ENCODE data around the gene STK17A. TPM values are rescaled to one million over a fixed set of nuclear protein-coding genes. Genes with fewer than 3 reads are reported as not detected.

Gene STK17A
- total RNA-seq, 1 experiment from 2014 or later, result 21.3 TPM

DNA sequence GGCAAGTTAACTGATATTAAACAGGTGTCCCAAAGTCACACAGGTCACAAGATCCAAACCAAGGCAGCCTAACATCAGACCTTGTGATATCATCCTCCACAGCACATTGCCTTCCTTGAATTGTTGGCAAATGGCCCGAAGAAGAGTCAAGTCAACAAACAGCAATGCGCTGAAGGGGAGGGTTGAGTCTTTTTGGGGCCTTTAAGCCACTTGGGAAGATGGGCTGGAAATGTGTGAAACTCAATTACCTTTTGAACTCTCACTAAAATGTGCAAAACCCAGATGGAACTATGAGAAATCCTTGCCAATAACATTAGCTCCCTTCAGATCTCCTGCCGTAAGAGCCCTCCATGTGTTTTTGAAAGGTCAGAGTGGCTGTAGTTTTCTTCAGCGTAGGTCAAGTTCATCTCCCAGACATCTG, 47.9 kb upstream of the STK17A start:
- Histone ChIP-seq H3K4me3 (ENCODE audit: low read depth in 2 of 2, low read length in 2 of 2) (no peak overlapping the region), H3K27ac (ENCODE audit: low read length) (no peak overlapping the region), H3K27me3 (ENCODE audit: control insufficient read depth, insufficient read depth, low read length) (peaks cover 14% of the 10 kb centered on the region), H3K36me3 (ENCODE audit: control insufficient read depth, insufficient read depth, low read length) (no peaks in the 10 kb centered on the region), H3K4me1 (ENCODE audit: control insufficient read depth, insufficient read depth, low read length) (no peaks in the 10 kb centered on the region), H3K9me3 (ENCODE audit: control insufficient read depth, insufficient read depth, low read depth, low read length) (no peaks in the 10 kb centered on the region)
- BruUV-seq (replicated peaks), result no TSS peak
- DNase-seq (ENCODE audit: low read depth, low spot score), result no peak
- in situ Hi-C loops (cut with HindIII; ENCODE audit: low pct_unique_long_range_greater_than_20kb, low sequenced_read_pairs), result no loop called here
- intact Hi-C loops (cut with micrococcal nuclease; ENCODE audit: unreplicated experiment), result no loop called here
- ChIA-PET CTCF (no interaction called here), POLR2A (no interaction called here)
- no peak for TF ChIP-seq SIN3A (IDR thresholded peaks at IDR 0.05; ENCODE audit: borderline replicate concordance, insufficient read depth, low read depth, low read length)
- TF ChIP-seq CTCF (IDR thresholded peaks at IDR 0.05), result no peak
- TF ChIP-seq REST (IDR thresholded peaks at IDR 0.05; ENCODE audit: insufficient read depth in 1 of 2, low read depth in 2 of 2, low read length in 1 of 2), result no peak
- TF ChIP-seq POLR2AphosphoS5 (IDR thresholded peaks at IDR 0.05; ENCODE audit: low read depth, low read length), result no peak
- TF ChIP-seq TCF7L2 (IDR thresholded peaks at IDR 0.05; ENCODE audit: low read depth, low read length), result no peak
- ATAC-seq, result no peak

- no peak for ATAC-seq
Measured at GRCh38 chr7:43535810-43536585, 46.9 kb upstream of the STK17A start.

More at GRCh38 chr7:43535810-43536585, 46.9 kb upstream of the STK17A start:
- Histone ChIP-seq H3K27me3 (ENCODE audit: control insufficient read depth, insufficient read depth, low read length) (peaks cover 10% of the 10 kb centered on the region), H3K4me3 (ENCODE audit: low read depth in 2 of 2, low read length in 2 of 2) (no peak overlapping the region), H3K4me1 (ENCODE audit: control insufficient read depth, insufficient read depth, low read length) (no peaks in the 10 kb centered on the region), H3K36me3 (ENCODE audit: control insufficient read depth, insufficient read depth, low read length) (no peaks in the 10 kb centered on the region), H3K9me3 (ENCODE audit: control insufficient read depth, insufficient read depth, low read depth, low read length) (no peaks in the 10 kb centered on the region), H3K27ac (ENCODE audit: low read length) (no peak overlapping the region)
- POLR2A ChIA-PET, result no interaction called here
- intact Hi-C loops (cut with micrococcal nuclease; ENCODE audit: unreplicated experiment) (no loop called here), in situ Hi-C loops (cut with HindIII; ENCODE audit: low pct_unique_long_range_greater_than_20kb, low sequenced_read_pairs) (no loop called here)
- BruUV-seq (replicated peaks), result no TSS peak
- TF ChIP-seq SIN3A (IDR thresholded peaks at IDR 0.05; ENCODE audit: borderline replicate concordance, insufficient read depth, low read depth, low read length), result no peak
- no peak for TF ChIP-seq CTCF (IDR thresholded peaks at IDR 0.05)
- no peak for TF ChIP-seq TCF7L2 (IDR thresholded peaks at IDR 0.05; ENCODE audit: low read depth, low read length)
- TF ChIP-seq POLR2AphosphoS5 (IDR thresholded peaks at IDR 0.05; ENCODE audit: low read depth, low read length), result no peak
- TF ChIP-seq REST (IDR thresholded peaks at IDR 0.05; ENCODE audit: insufficient read depth in 1 of 2, low read depth in 2 of 2, low read length in 1 of 2), result no peak
- CTCF ChIA-PET, result no interaction called here
- DNase-seq (ENCODE audit: low read depth, low spot score), result no peak
